Adrenal gland (tissue), 12 donors: ENCODE measurements around the gene CD180. TPM values are rescaled to one million over a fixed set of nuclear protein-coding genes. Genes with fewer than 3 reads are reported as not detected.

ENCODE experiments used
- DNase-seq, 7 donors: peaks; one replicate each; pipeline ENCODE4 v3.0.0-alpha.2; 2019 to 2020
- H3K27ac ChIP-seq, 5 donors: fragments of 200-600 bp; sonication (generic) in 4 of 5; 1 replicate in 3 of 5; 2 replicates in 2 of 5; pipeline versions ENCODE4 v1.5.1 to v1.8.0; 2016 to 2020; ENCODE audit warnings: mild to moderate bottlenecking in 1 of 5
- H3K27me3 ChIP-seq: fragments of 200-600 bp; 2 replicates; pipeline ENCODE4 v1.8.0; 2021
- H3K36me3 ChIP-seq, 2 donors: fragments of 200-600 bp; replicated peaks in 1 of 2; 1 replicate in 1 of 2; 2 replicates in 1 of 2; pipeline versions ENCODE4 v1.5.1 to v1.8.0; 2018 to 2022
- H3K4me1 ChIP-seq, 2 donors: fragments of 200-600 bp; replicated peaks in 1 of 2; 1 replicate in 1 of 2; 2 replicates in 1 of 2; pipeline versions ENCODE4 v1.5.1 to v1.8.0; 2018 to 2021
- H3K4me3 ChIP-seq, 4 donors: fragments of 200-600 bp; sonication (generic) in 3 of 4; one replicate each; pipeline ENCODE4 v1.5.1; 2016 to 2018
- H3K9me3 ChIP-seq, 3 donors: fragments of 200-600 bp; sonication (generic) in 1 of 3; replicated peaks in 1 of 3; 1 replicate in 2 of 3; 2 replicates in 1 of 3; pipeline versions ENCODE4 v1.5.1 to v1.8.0; 2016 to 2021
- POLR2A ChIP-seq, 2 donors: fragments of 450-650 bp; IDR thresholded peaks; one replicate each; pipeline ENCODE4 v1.6.1; 2017; ENCODE audit warnings: antibody characterized with exemption in 2 of 2, mild to moderate bottlenecking in 2 of 2, moderate library complexity in 1 of 2
- WGBS, 4 donors: extraction: QIAGEN DNeasy Blood & Tissue Kit in 2 of 4; methylation state at CpG; one replicate each; pipeline versions ENCODE4 v1.1.5 to v1.1.7; 2013 to 2017; 5-methylcytosine and 5-hydroxymethylcytosine counted together
- intact Hi-C, 2 donors: fragments of 100-400 bp; cut with DNase I; formaldehyde crosslinking; loops; one replicate each; pipeline versions ENCODE4 v1.14.1 to v1.15.0; 2022 to 2023
- polyA plus RNA-seq, 3 donors: library from polyadenylated mRNA; stranded (reverse); fragments of 200-250 nt in 2 of 3; fragments of 350-450 nt in 1 of 3; fragmentation: Illumina TruSeq in 1 of 3; extraction: RNeasy Lipid Tissue Mini Kit (QIAGEN cat#74804) in 1 of 3; gene quantifications; one replicate each; pipeline ENCODE4 v1.2.3, GENCODE V29; 2013 to 2014
- total RNA-seq, 9 donors: library from RNA; depleted of rRNA in 4 of 9; stranded (reverse); fragments of >200 nt in 4 of 9; fragments of 120-200 nt in 1 of 9; fragmentation: NEBNext Ultra II Directional in 1 of 9; extraction: Animal tissue kit (Norgen Biotek cat#: 25700) in 1 of 9; gene quantifications; one replicate each; pipeline versions ENCODE4 v1.1.0 to v1.2.4, GENCODE V29; 2013 to 2023
- TF ChIP-seq, protein P1 (sequence below), 6 experiments: fragments of 450-650 bp in 4 of 6; fragments of 200-600 bp in 2 of 6; sonication (generic) in 1 of 6; IDR thresholded peaks; 1 replicate in 5 of 6; 2 replicates in 1 of 6; pipeline versions ENCODE4 v1.5.1 to v1.8.0; 2016 to 2021; ENCODE audit warnings: antibody characterized with exemption in 6 of 6, mild to moderate bottlenecking in 2 of 6, moderate library complexity in 1 of 6
- donor health status: healthy with polysubstance abuse.
- donor health status: Bipolar disorder and iron deficiency.
- donor health status: DM: yes; HTN: yes; CAD: no.
- donor health status: DM: no; HTN: no; CAD: no.
- donor health status: DM: no; HTN: no; CAD: no.
- donor health status: DM: yes; HTN: yes; CAD: no.

Gene CD180
- total and polyA plus RNA-seq, 12 donors: 0.37 to 3.6 (median 1.6) TPM

DNA sequence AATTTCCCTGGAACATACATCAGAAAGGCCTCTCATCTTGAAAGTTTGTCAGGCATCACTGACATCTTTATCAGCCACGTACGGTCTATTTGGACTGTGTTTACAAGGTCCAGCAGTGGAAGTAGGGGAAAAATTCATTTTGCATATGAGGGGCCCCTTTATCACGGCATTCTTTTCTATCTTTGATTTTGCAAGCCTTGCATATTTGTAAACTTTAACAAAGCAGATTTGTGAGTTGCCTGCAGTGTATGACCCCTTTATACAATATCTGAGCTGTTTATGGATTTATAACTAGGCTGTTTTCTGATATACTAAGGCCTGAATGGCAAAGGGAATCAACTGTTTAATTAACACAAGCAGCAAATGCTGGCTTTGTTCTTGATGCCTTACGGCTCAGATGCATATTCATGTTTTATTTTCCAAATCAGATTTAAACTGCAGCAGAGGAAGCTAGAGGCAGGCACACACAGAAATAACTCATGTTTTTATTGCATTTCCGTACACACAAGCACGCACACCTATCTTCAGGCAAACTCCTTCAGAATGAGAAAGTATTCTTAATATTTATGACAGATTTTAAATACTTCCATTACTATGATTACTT is 61.1 kb downstream of the CD180 start:
- Histone ChIP-seq H3K27ac (no peak overlapping the region), H3K36me3 (peaks cover 0 to 4% of the 10 kb centered on the region in 2 donors), H3K27me3 (no peaks in the 10 kb centered on the region), H3K9me3 (no peaks in the 10 kb centered on the region), H3K4me3 (no peak overlapping the region), H3K4me1 (no peaks in the 10 kb centered on the region)
- no peak for TF ChIP-seq POLR2A (IDR thresholded peaks at IDR 0.05)
- TF ChIP-seq, protein P1, sequence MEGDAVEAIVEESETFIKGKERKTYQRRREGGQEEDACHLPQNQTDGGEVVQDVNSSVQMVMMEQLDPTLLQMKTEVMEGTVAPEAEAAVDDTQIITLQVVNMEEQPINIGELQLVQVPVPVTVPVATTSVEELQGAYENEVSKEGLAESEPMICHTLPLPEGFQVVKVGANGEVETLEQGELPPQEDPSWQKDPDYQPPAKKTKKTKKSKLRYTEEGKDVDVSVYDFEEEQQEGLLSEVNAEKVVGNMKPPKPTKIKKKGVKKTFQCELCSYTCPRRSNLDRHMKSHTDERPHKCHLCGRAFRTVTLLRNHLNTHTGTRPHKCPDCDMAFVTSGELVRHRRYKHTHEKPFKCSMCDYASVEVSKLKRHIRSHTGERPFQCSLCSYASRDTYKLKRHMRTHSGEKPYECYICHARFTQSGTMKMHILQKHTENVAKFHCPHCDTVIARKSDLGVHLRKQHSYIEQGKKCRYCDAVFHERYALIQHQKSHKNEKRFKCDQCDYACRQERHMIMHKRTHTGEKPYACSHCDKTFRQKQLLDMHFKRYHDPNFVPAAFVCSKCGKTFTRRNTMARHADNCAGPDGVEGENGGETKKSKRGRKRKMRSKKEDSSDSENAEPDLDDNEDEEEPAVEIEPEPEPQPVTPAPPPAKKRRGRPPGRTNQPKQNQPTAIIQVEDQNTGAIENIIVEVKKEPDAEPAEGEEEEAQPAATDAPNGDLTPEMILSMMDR (IDR thresholded peaks at IDR 0.05): no peak
- intact Hi-C loops: no loop called here
- no peak for DNase-seq
- 89 to 94% (median 92%) methylated on average over 6 of the region's 6 CpGs for WGBS, 4 donors

DNA sequence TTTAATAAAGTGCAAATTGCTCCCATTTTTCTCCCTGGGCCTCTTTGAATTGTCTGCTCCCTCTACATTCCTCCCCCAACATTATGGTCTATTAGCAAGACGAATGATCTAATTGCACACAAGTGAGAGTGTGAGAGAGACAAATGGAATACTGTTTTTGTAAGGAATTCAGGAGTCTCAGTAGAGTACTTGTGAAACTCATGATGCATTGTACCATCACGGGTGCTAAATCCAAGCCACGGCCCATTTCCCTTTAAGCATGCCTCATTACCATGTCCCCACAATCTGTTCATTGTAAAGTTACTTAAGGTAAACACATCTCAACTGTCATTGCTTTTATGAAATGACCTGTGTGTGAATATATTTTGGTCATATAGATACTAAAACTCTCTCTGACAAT is 62.8 kb downstream of the CD180 start:
- Histone ChIP-seq H3K4me1 (no peaks in the 10 kb centered on the region), H3K9me3 (no peaks in the 10 kb centered on the region), H3K36me3 (peaks cover 0 to 4% of the 10 kb centered on the region in 2 donors), H3K27me3 (no peaks in the 10 kb centered on the region), H3K27ac (no peak overlapping the region), H3K4me3 (no peak overlapping the region)
- TF ChIP-seq, protein P1 (IDR thresholded peaks at IDR 0.05): no peak
- no peak for TF ChIP-seq POLR2A (IDR thresholded peaks at IDR 0.05)
- 87 to 97% (median 92%) methylated on average over 3 of the region's 3 CpGs for WGBS, 4 donors
- intact Hi-C loops: no loop called here
- DNase-seq: no peak

DNA sequence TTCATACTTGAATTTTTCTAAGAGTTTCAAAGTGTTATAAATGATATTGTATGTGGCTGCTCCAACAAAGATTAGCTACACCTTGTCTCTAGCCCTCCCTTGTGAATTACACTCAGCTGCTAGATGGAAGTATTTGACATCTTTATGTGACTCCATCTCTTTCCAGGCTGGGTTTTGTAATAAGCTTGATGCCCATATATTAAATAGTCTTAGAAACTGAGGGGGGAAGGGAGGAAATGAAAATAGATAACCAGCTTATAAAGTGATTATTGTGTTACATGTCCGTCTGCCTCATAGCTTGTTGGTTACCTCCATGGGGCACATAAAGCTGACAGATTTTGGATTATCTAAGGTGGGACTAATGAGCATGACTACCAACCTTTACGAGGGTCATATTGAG is 63.4 kb downstream of the CD180 start:
- TF ChIP-seq, protein P1 (IDR thresholded peaks at IDR 0.05): no peak
- TF ChIP-seq POLR2A (IDR thresholded peaks at IDR 0.05): no peak
- 48 to 50% (median 49%) methylated on average over 2 of the region's 2 CpGs for WGBS, 4 donors
- intact Hi-C loops: no loop called here

DNA sequence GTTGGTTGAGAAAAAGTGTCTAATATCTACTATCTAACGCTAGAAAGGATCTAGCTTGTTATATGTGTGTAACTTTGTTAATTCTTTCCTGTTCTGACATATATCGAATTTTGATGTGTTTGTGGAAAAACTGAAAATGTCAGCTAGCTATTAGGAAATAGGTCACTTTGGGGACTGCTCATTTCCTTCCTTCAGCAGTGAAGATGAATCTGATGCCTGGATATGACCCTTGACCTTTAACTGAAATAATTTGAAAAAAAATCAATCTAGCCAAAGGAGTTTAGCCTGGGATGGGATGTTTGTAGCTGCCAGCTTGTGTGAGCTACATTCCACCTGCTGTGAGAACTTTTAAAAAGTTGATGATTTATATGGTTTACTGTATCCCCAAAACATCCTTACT is 66.8 kb downstream of the CD180 start:
- H3K4me1 ChIP-seq: no peaks in the 10 kb centered on the region
- peaks cover 0 to 4% of the 10 kb centered on the region in 2 donors for H3K36me3 ChIP-seq
- H3K9me3 ChIP-seq: no peaks in the 10 kb centered on the region
- intact Hi-C loops: no loop called here
- H3K4me3 ChIP-seq: no peak overlapping the region
- DNase-seq: no peak
- WGBS, 4 donors: 85 to 88% (median 86%) methylated on average over 2 of the region's 2 CpGs
- H3K27me3 ChIP-seq: no peaks in the 10 kb centered on the region
- TF ChIP-seq POLR2A (IDR thresholded peaks at IDR 0.05): no peak
- TF ChIP-seq, protein P1 (IDR thresholded peaks at IDR 0.05): no peak
- no peak overlapping the region for H3K27ac ChIP-seq

More for the DNA sequence above, 63.4 kb downstream of the CD180 start:
- DNase-seq: no peak
- H3K4me3 ChIP-seq: no peak overlapping the region
- no peaks in the 10 kb centered on the region for H3K4me1 ChIP-seq
- H3K36me3 ChIP-seq: peaks cover 0 to 4% of the 10 kb centered on the region in 2 donors
- no peak overlapping the region for H3K27ac ChIP-seq
- H3K27me3 ChIP-seq: no peaks in the 10 kb centered on the region
- H3K9me3 ChIP-seq: no peaks in the 10 kb centered on the region
